Right forelimb (tissue), 1 donor: ENCODE results near the gene RALGPS1.
A peak's percentile ranks its signal among the peaks of the same experiment; 100 is the strongest.

Source experiments
- DNase-seq: peaks from one replicate; pipeline ENCODE4 v3.0.0-alpha.2; 2018

RALGPS1 gene

GRCh38 chr9:127102788-127103187 is 188.2 kb downstream of the RALGPS1 start:
- DNase-seq = no peak

DNA sequence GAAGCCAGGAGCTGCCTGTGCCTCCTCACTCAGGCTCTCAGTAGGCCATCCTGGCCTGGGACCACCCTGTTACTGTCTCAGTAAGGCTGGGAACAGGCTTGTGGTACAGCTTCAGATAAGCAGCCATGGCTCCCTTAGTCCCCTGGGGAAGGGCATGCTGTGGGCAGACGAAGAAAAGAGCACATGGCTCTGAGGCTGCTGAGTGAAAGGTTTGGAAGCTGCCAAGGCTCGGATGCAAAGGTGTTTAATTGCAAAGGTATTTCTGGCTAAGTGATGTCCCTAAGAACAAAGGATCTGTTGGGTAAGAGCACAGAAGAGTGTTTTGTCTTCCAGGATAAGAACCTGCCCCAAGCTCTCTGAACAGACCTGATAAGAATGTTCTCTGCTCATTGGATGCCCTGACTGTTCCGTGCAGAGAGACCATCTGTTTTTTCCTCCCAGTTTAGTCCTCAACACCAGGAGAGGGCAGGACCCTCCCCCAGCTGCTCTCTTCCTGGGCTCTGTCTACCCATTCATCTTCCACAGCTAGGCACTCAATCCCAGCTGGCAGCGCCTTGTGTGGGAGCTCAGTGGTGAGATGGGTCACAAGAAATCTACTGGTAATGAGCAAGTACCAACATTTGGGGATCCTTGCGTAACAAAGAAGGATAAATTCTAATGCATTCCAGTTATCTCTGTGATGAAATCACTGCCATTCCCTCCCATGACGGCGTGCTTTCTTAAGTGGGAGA is 190.2 kb downstream of the RALGPS1 start:
- no peak for DNase-seq

- no peak for DNase-seq
These were observed 191.4 kb downstream of the RALGPS1 start for GRCh38 chr9:127105805-127106465.

DNA sequence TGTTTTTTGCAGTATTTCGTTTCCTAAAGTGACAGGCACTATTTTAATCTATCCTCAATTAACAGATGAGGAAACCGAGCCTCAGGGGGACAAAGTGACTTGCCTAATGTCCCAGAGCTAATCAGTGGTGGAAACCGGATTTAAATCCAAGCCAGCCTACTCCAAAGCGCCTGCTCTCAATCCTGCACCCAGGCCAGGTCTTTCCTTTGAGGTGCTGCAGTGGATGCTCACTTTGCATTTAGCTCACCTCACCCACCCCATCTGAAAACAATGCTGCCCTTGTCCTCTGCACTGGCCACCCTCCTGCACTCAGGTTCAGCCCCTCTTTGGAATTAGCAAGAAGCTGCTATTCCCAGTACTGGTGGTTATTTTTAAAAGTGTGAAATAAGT is 191.9 kb downstream of the RALGPS1 start:
- no peak for DNase-seq

DNA sequence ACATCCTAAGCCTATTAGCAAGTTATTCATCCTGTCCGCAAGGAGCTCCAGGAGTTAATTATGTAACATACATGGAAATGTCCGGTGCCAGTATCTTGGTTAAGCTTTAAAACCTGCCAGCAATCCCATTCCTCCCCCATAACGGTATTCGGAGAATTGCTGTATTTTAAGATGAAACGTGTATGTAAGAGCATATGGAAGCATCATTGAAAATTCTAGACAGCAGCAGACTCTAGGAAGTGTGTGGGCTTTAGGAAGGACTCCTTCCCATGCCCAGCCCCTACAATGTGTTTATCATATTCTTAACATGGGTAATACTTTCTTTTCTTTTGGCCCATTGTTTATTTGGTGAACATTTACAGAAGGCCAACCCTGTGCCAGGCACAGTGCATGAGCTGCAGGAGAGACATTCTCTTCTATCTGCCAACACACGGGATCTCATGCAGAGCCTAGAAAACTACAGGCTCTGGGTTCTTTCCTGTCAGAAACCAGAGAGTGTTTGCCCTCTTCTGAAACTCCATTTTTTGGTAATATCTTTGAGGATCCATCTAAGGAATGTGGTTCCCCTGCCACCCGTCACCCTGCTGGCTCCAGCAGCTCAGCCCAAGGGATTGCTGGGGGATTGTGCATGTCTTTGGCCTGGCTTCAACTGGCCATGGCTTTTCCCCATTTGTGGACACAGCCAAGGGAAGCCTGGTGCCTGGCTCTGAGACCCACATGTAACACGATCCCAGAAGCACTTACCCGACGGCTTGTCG is 192.8 kb downstream of the RALGPS1 start:
- DNase-seq = no peak

- no peak for DNase-seq
These were observed 193.6 kb downstream of the RALGPS1 start for GRCh38 chr9:127107929-127108876.

- no peak for DNase-seq
These were observed 194.7 kb downstream of the RALGPS1 start for GRCh38 chr9:127109212-127109711.

GRCh38 chr9:127112056-127112455 is 197.5 kb downstream of the RALGPS1 start:
- peak; percentile 71 for DNase-seq

- no peak for DNase-seq
These were observed 198.2 kb downstream of the RALGPS1 start for GRCh38 chr9:127112735-127113161.

DNA sequence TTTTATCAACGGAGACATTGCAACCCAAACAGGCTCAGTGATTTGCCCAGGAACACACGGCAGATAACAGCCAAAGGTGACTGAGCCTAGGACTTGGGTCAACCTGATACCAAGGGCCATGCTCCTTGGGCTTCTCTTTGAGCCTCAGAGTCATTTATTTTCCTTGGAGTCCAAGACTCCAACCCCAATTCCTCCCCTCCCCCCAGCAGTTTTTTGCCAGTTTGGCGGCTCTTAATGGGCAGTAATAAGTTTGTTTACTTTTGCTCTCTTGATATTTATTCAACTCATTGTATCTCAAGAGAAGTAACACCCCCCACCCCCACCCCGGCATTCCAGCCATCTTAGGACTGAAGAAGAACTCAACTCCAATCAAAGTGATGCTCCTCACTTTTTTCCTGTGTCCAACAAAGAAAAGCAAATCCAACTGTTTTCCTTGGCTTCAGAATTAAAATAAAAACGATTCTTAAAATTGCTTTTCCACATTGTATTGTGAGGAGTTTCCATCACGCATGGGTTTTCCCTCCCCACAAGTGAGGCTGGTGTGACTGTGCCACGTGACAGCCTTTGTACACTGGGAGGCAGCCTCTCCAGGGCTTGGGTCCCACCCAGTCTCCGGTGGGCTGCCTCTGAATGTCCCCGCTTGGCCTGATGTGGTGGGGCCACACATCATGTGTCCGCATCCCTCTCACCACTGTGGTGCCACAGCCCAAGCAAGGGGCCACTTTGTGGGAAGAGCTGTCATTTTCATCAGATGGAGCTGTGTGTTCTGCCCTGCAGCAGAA is 198.8 kb downstream of the RALGPS1 start:
- peak; percentile 71 for DNase-seq

DNA sequence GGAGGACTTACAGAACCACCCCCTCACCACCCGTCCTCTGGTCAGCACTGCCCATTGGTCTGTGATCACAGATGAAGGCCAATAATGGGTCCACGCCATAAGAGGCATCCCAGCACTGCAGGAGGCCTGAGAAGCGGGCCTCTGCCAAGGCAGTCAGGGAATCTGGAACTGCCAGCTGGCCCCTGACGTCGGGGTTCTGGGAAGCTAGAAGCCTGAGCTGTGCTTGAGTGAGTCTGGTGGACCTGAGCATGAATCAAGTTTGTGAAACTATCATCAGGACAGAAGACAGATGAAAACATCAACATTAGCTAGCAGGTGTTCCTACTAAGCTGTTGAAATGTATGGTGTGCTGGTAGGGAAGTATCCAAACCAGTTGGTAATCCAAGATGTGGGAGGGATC is 200.0 kb downstream of the RALGPS1 start:
- DNase-seq = no peak

GRCh38 chr9:127116088-127116726 is 201.6 kb downstream of the RALGPS1 start:
- DNase-seq = no peak

- no peak for DNase-seq
These were observed 202.4 kb downstream of the RALGPS1 start for GRCh38 chr9:127116957-127117356.

DNA sequence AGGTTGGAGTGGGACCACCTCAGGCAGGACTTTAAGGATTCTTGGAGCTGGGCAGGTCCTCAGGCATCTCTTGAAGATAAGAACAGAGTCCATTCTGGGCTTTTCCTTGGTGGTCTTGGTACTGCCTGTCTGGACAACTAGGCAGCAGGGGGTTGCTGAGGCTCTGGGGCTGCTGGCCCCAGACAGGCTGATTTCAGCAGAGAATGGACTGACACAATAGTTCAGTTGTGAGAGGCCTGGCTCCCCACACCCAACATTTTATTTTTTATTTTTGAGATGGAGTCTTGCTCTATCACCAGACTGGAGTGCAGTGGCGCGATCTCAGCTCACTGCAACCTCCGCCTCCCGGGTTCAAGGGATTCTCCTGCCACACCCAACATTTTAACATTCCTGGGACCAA is 203.2 kb downstream of the RALGPS1 start:
- no peak for DNase-seq

DNA sequence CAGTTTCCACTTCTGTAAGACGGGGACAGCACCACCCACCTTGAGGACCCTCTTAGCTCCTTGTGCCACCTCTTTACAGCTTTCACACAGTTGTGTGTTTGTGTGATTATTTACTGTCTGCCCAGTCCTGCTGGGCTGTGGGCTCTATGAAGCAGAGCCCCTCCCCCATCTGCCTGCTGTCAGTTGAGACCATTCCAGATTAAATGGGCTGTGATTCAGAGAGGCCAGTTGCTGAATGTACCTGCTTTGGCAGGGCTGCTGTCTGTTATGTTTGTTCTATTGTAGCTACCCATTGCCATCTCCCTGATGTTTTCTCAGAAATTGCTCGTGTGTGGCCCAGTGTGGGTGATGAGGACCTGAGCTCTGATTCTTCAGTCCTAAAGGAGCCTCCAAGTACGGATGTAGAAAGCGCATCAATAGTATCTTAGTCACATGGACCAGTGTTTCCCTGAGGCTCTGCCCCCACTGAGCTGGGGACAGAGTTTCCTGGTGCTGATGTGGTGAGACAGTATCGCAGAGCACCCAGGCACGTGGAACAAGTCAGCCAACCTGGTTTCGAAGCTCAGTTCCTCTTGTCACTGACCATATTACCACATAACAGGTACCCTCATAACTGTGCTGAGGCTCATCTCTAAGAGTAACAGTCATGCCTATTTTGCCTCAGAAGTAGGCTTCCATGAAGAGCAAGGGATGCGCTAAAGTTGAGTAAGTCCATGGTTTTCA is 204.2 kb downstream of the RALGPS1 start:
- no peak for DNase-seq

- DNase-seq = no peak
These were observed 204.7 kb downstream of the RALGPS1 start for GRCh38 chr9:127119320-127119709.

- no peak for DNase-seq
These were observed 207.1 kb downstream of the RALGPS1 start for GRCh38 chr9:127121628-127122175.

- peak; percentile 98 for DNase-seq
These were observed 207.8 kb downstream of the RALGPS1 start, which contains the start of gene ANGPTL2 for GRCh38 chr9:127122176-127123063. TSS of gene ANGPTL2 (minus strand) at chr9:127122635. CDS start at chr9:127108731, 13,904 bp downstream.
